Gastrocnemius medialis (tissue), 4 donors: ENCODE data around the gene ZMYND8.

ENCODE experiments used
- CTCF ChIP-seq, 5 experiments: fragments of 450-650 bp in 3 of 5; fragments of 200-600 bp in 2 of 5; sonication (generic) in 2 of 5; IDR thresholded peaks in 4 of 5; conservative IDR thresholded peaks in 1 of 5; 1 replicate in 4 of 5; 2 replicates in 1 of 5; pipeline ENCODE4 v1.5.1; 2016 to 2019; ENCODE audit warnings: antibody characterized with exemption in 5 of 5, mild to moderate bottlenecking in 3 of 5, moderate library complexity in 3 of 5
- POLR2A ChIP-seq, 2 donors: fragments of 450-650 bp; IDR thresholded peaks; one replicate each; pipeline ENCODE4 v1.6.1; 2017; ENCODE audit warnings: antibody characterized with exemption in 2 of 2, mild to moderate bottlenecking in 2 of 2, moderate library complexity in 2 of 2

- TF ChIP-seq CTCF (IDR thresholded peaks at IDR 0.05 in 4 of 5, conservative IDR thresholded peaks at IDR 0.05 in 1 of 5) (no peak), POLR2A (IDR thresholded peaks at IDR 0.05) (no peak)
These were observed 122.9 kb downstream of the ZMYND8 start for GRCh38 chr20:47233333-47234188.
